Activated T-helper 9 cell treated with anti-CD3 and anti-CD28 coated beads, Interleukin-2, amount 50 U/mL, for 16 hours (primary cell): Measurements from ENCODE around the gene PPP1R12B.
"Not testable (repeated sequence)": the region's sequence is repeated elsewhere in the genome, so short reads cannot be mapped to it uniquely, and the experiment has no call there.

Experiments
- DNase-seq: peaks from one replicate; pipeline ENCODE4 v3.0.0-alpha.2; 2020; ENCODE audit warnings: low read depth

Gene PPP1R12B

GRCh38 chr1:202488178-202488649 lies 139.7 kb downstream of the PPP1R12B start:
- not testable (repeated sequence) for DNase-seq

- not testable (repeated sequence) for DNase-seq
Observed at GRCh38 chr1:202489101-202489500, 140.6 kb downstream of the PPP1R12B start.

GRCh38 chr1:202493112-202493511 lies 144.6 kb downstream of the PPP1R12B start:
- not testable (repeated sequence) for DNase-seq

GRCh38 chr1:202498542-202498941 lies 150.0 kb downstream of the PPP1R12B start:
- no peak for DNase-seq

- DNase-seq, result not testable (repeated sequence)
Observed at GRCh38 chr1:202499997-202500396, 151.5 kb downstream of the PPP1R12B start.

GRCh38 chr1:202501281-202501680 lies 152.8 kb downstream of the PPP1R12B start:
- DNase-seq, result no peak

- no peak for DNase-seq
Observed at GRCh38 chr1:202505356-202505755, 156.9 kb downstream of the PPP1R12B start.

GRCh38 chr1:202505880-202506575 lies 157.5 kb downstream of the PPP1R12B start:
- DNase-seq, result not testable (repeated sequence)

GRCh38 chr1:202508863-202509262 lies 160.4 kb downstream of the PPP1R12B start:
- not testable (repeated sequence) for DNase-seq

- not testable (repeated sequence) for DNase-seq
Observed at GRCh38 chr1:202513875-202514274, 165.4 kb downstream of the PPP1R12B start.

- DNase-seq, result no peak
Observed at GRCh38 chr1:202516434-202516877, 168.0 kb downstream of the PPP1R12B start.

GRCh38 chr1:202517146-202517545 lies 168.6 kb downstream of the PPP1R12B start:
- not testable (repeated sequence) for DNase-seq

- DNase-seq, result not testable (repeated sequence)
Observed at GRCh38 chr1:202518180-202518579, 169.7 kb downstream of the PPP1R12B start.

- not testable (repeated sequence) for DNase-seq
Observed at GRCh38 chr1:202518905-202519304, 170.4 kb downstream of the PPP1R12B start.

- not testable (repeated sequence) for DNase-seq
Observed at GRCh38 chr1:202520129-202520856, 171.8 kb downstream of the PPP1R12B start.

- DNase-seq, result not testable (repeated sequence)
Observed at GRCh38 chr1:202520857-202521216, 172.3 kb downstream of the PPP1R12B start.

- not testable (repeated sequence) for DNase-seq
Observed at GRCh38 chr1:202521484-202521883, 173.0 kb downstream of the PPP1R12B start.

- no peak for DNase-seq
Observed at GRCh38 chr1:202521886-202522285, 173.4 kb downstream of the PPP1R12B start.

GRCh38 chr1:202526056-202526455 lies 177.6 kb downstream of the PPP1R12B start:
- DNase-seq, result not testable (repeated sequence)

GRCh38 chr1:202528096-202528722 lies 179.7 kb downstream of the PPP1R12B start:
- not testable (repeated sequence) for DNase-seq

- not testable (repeated sequence) for DNase-seq
Observed at GRCh38 chr1:202530686-202531085, 182.2 kb downstream of the PPP1R12B start.

GRCh38 chr1:202531472-202531811 lies 182.9 kb downstream of the PPP1R12B start:
- DNase-seq, result no peak
